ENCODE measurements around the gene CLK1.
"Not testable (repeated sequence)": the region's sequence is repeated elsewhere in the genome, so short reads cannot be mapped to it uniquely, and the experiment has no call there.

Gene CLK1

GRCh38 chr2:200843993-200844948 is 20.2 kb downstream of the CLK1 start:
- no peak for TF ChIP-seq POLR2A (IDR thresholded peaks at IDR 0.05; ENCODE audit: low read length)
- no peak for TF ChIP-seq GATA1 (IDR thresholded peaks at IDR 0.05; ENCODE audit: low read depth, low read length)
- DNase-seq: no peak

- DNase-seq: no peak
- TF ChIP-seq POLR2A (IDR thresholded peaks at IDR 0.05; ENCODE audit: low read length): no peak
- no peak for TF ChIP-seq GATA1 (IDR thresholded peaks at IDR 0.05; ENCODE audit: low read depth, low read length)
Measured at GRCh38 chr2:200839513-200839912, 24.9 kb downstream of the CLK1 start.

GRCh38 chr2:200834701-200835100 is 29.8 kb downstream of the CLK1 start:
- no peak for DNase-seq
- TF ChIP-seq POLR2A (IDR thresholded peaks at IDR 0.05; ENCODE audit: low read length) (no peak), GATA1 (IDR thresholded peaks at IDR 0.05; ENCODE audit: low read depth, low read length) (no peak)

GRCh38 chr2:200829258-200829655 is 35.2 kb downstream of the CLK1 start:
- no peak for TF ChIP-seq GATA1 (IDR thresholded peaks at IDR 0.05; ENCODE audit: low read depth, low read length)
- TF ChIP-seq POLR2A (IDR thresholded peaks at IDR 0.05; ENCODE audit: low read length): no peak
- no peak for DNase-seq

GRCh38 chr2:200828572-200829257 is 35.7 kb downstream of the CLK1 start:
- DNase-seq: no peak
- TF ChIP-seq GATA1 (IDR thresholded peaks at IDR 0.05; ENCODE audit: low read depth, low read length) (no peak), POLR2A (IDR thresholded peaks at IDR 0.05; ENCODE audit: low read length) (no peak)

- DNase-seq: no peak
- TF ChIP-seq GATA1 (IDR thresholded peaks at IDR 0.05; ENCODE audit: low read depth, low read length) (no peak), POLR2A (IDR thresholded peaks at IDR 0.05; ENCODE audit: low read length) (peak; percentile 29)
Measured at GRCh38 chr2:200828104-200828503, 36.4 kb downstream of the CLK1 start.

GRCh38 chr2:200821686-200822245 is 42.7 kb downstream of the CLK1 start:
- DNase-seq: no peak
- TF ChIP-seq POLR2A (IDR thresholded peaks at IDR 0.05; ENCODE audit: low read length) (no peak), GATA1 (IDR thresholded peaks at IDR 0.05; ENCODE audit: low read depth, low read length) (no peak)

GRCh38 chr2:200820573-200821234 is 43.8 kb downstream of the CLK1 start:
- no peak for TF ChIP-seq GATA1 (IDR thresholded peaks at IDR 0.05; ENCODE audit: low read depth, low read length)
- no peak for TF ChIP-seq POLR2A (IDR thresholded peaks at IDR 0.05; ENCODE audit: low read length)
- no peak for DNase-seq

GRCh38 chr2:200818732-200819131 is 45.7 kb downstream of the CLK1 start:
- not testable (repeated sequence) for DNase-seq

GRCh38 chr2:200814917-200815316 is 49.5 kb downstream of the CLK1 start:
- no peak for DNase-seq
- no peak for TF ChIP-seq GATA1 (IDR thresholded peaks at IDR 0.05; ENCODE audit: low read depth, low read length)
- TF ChIP-seq POLR2A (IDR thresholded peaks at IDR 0.05; ENCODE audit: low read length): no peak

GRCh38 chr2:200814276-200814815 is 50.1 kb downstream of the CLK1 start:
- TF ChIP-seq POLR2A (IDR thresholded peaks at IDR 0.05; ENCODE audit: low read length): no peak
- no peak for TF ChIP-seq GATA1 (IDR thresholded peaks at IDR 0.05; ENCODE audit: low read depth, low read length)
- DNase-seq: no peak

GRCh38 chr2:200812122-200813022 is 52.1 kb downstream of the CLK1 start:
- TF ChIP-seq GATA1 (IDR thresholded peaks at IDR 0.05; ENCODE audit: low read depth, low read length): no peak
- peak; percentile 73 for TF ChIP-seq POLR2A (IDR thresholded peaks at IDR 0.05; ENCODE audit: low read length)
- DNase-seq: peak; percentile 80 to 87

All from erythroblast (primary cell).